Activated CD4-positive, alpha-beta T cell treated with anti-CD3 and anti-CD28 coated beads for 36 hours (primary cell): ENCODE measurements around the gene TEX55. TPM values are rescaled to one million over a fixed set of nuclear protein-coding genes. Genes with fewer than 3 reads are reported as not detected.
A peak's percentile ranks its signal among the peaks of the same experiment; 100 is the strongest.
"Not testable (repeated sequence)": the region's sequence is repeated elsewhere in the genome, so short reads cannot be mapped to it uniquely, and the experiment has no call there.

Source experiments
- ATAC-seq: fragments of 200-7000 bp; cut with Tn5 transposase; one replicate; pipeline ENCODE4 v1.10.0; 2021; ENCODE audit warnings: mild to moderate bottlenecking, moderate library complexity
- CTCF ChIA-PET: fragments of 350-600 bp; sonication (Branson Sonifier 250); formaldehyde crosslinking; loops from one replicate; lab custom pipeline; 2021; ENCODE audit warnings: antibody characterized with exemption; lab: Charles Lee
- POLR2A ChIA-PET: fragments of 350-600 bp; sonication (Branson Sonifier 250); formaldehyde crosslinking; loops from one replicate; lab custom pipeline; 2021; ENCODE audit warnings: antibody characterized with exemption, inconsistent platforms; lab: Charles Lee
- DNase-seq: peaks from one replicate; pipeline ENCODE4 v3.0.0-alpha.2; 2020
- H3K27ac Mint-ChIP-seq: one replicate; pipeline ENCODE4 v1.8.0; 2021; ENCODE audit warnings: mixed read lengths
- H3K27me3 Mint-ChIP-seq: one replicate; pipeline ENCODE4 v1.8.0; 2021; ENCODE audit warnings: mixed read lengths
- H3K36me3 Mint-ChIP-seq: one replicate; pipeline ENCODE4 v1.8.0; 2021; ENCODE audit warnings: low read depth, mixed read lengths
- H3K4me1 Mint-ChIP-seq: one replicate; pipeline ENCODE4 v1.8.0; 2021; ENCODE audit warnings: mixed read lengths
- H3K4me3 Mint-ChIP-seq: one replicate; pipeline ENCODE4 v1.8.0; 2021; ENCODE audit warnings: mild to moderate bottlenecking, moderate library complexity, mixed read lengths
- H3K9me3 Mint-ChIP-seq: one replicate; pipeline ENCODE4 v1.8.0; 2021; ENCODE audit warnings: low read depth, mixed read lengths
- intact Hi-C, 2 experiments: fragments of 100-400 bp; cut with DNase I in 1 of 2; cut with micrococcal nuclease in 1 of 2; formaldehyde crosslinking; loops; one replicate each; pipeline versions ENCODE4 v1.14.2 to v1.15.1; 2022 to 2024; cut with DNase I, micrococcal nuclease
- total RNA-seq, 2 experiments: library from RNA; stranded (reverse); gene quantifications; one replicate each; pipeline ENCODE4 v1.2.3, GENCODE V29; 2021

TEX55 gene
- not detected for total RNA-seq

DNA sequence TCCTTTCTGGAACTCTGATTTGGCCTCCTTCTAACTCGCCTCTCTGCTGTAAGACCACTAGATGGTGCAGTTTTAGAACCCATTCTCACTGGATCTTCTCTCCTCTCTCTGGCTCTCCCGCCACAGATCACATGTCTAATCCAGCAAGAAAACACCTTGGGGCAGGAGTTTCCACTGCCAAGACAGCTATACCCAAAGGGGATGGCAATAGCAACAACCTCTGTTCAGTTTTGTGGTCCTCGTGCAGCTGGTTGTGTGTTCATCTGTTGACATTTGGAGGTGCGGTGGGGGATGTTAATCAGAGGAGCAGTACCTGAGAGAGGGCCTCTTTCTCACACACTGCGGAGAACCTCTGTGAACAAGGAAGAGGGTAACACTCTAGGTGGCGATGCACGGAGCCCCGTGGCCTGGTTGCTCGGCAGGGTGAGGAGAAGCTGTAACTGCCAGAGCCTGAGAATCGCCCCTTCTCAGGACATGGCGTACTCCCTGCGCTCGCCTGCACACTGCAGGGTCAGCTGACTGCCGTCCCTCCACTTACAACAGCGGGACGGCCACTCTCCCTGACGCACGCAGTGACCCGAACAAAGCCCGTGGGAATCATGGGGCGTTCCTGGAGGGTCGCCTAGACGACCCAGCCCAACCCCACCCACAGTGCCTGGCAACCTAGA, at the start of gene TEX55:
TEX55 (plus strand) TSS at position 666 of the 668 bp plus-strand sequence. CDS start 25 bp downstream, outside the sequence.
- Mint-ChIP-seq H3K4me3 (no peak within 1 kb of the TSS), H3K27ac (peak within 1 kb of the TSS; percentile 23), H3K27me3 (no peaks in the 10 kb centered on the region), H3K4me1 (peaks cover 4% of the 10 kb centered on the region), H3K36me3 (no peaks in the 10 kb centered on the region), H3K9me3 (no peaks in the 10 kb centered on the region)
- peak; percentile 81 for ATAC-seq
- CTCF ChIA-PET = interaction anchor here (0.6 to 2.8 kb wide), 5 partner anchors 95 to 223 kb away, joined by 4 to 36 read pairs (median 5); partner anchors contain the start of gene B4GALT4
- POLR2A ChIA-PET = no interaction called here
- DNase-seq = peak; percentile 26
- intact Hi-C loops = loop anchor here (1.0 to 2.0 kb wide), 3 partner anchors 96 to 535 kb away; no protein-coding TSS in a partner anchor

DNA sequence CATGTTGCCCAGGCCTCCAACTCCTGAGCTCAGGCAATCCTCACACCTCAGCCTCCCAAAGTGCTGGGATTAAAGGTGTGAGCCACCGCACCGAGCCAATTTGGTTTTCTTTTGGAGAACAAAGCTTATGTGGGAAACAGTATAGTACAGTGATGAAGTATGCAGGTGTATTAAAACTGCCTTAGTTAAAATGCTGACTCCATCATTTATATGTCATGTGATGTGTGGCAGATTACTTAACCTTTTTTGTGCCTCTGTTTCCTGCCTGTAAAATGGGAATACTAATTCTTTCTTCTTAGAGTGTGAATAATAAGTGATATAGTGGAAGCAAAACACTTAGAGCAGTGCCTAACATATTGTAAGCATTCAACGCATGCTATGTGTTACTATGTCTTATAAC, 48.0 kb upstream of the TEX55 start:
- POLR2A ChIA-PET = no interaction called here

DNA sequence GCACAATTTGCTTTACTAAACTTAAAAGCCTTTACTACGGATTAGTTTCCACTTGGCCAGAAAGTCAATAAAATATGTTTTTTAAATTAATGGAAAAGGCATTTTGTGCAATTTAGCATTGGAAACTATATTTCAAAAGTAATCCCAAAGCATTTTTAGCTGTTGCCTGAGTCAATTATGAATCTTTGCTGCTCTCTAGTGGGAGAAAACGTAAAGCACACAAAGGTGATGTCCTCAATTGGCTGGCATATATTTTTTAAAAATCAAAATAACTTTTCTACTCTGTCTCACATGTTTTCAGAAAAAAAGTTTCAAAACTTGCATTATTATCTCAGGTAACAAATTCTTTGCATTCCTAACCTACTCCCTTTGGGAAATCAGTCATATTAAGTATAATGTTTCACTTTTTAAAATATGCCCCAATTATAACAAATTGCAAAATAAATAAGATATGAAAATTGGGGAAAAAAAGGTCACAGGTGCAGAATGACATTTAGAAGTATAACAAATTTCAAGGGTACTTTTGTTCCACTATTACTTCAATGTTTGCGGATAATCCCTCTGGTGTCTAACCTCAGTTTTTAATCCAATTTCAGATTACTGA, 47.2 kb upstream of the TEX55 start:
- ATAC-seq (peak; percentile 36), DNase-seq (no peak)
- no peak overlapping the region for H3K4me3 Mint-ChIP-seq
- intact Hi-C loops = loop anchor here (1.0 to 2.0 kb wide), 3 partner anchors 64 to 216 kb away; partner anchors contain the start of genes B4GALT4 (in 1 of the 2) and IGSF11 (in 1 of the 2)
- ChIA-PET POLR2A (no interaction called here), CTCF (interaction anchor here (0.6 to 11.1 kb wide), 5 partner anchors 62 to 583 kb away, joined by 3 to 331 read pairs (median 3); no protein-coding TSS in a partner anchor)
- no peaks in the 10 kb centered on the region for H3K36me3 Mint-ChIP-seq
- no peaks in the 10 kb centered on the region for H3K9me3 Mint-ChIP-seq
- H3K4me1 Mint-ChIP-seq = no peaks in the 10 kb centered on the region
- no peak overlapping the region for H3K27ac Mint-ChIP-seq
- H3K27me3 Mint-ChIP-seq = no peaks in the 10 kb centered on the region

More for the DNA sequence above, 48.0 kb upstream of the TEX55 start:
- Mint-ChIP-seq H3K27me3 (no peaks in the 10 kb centered on the region), H3K27ac (no peak overlapping the region), H3K4me1 (no peaks in the 10 kb centered on the region), H3K36me3 (no peaks in the 10 kb centered on the region), H3K9me3 (no peaks in the 10 kb centered on the region), H3K4me3 (no peak overlapping the region)
- intact Hi-C loops = loop anchor here (1.0 to 2.0 kb wide), 3 partner anchors 63 to 216 kb away; partner anchors contain the start of genes B4GALT4 (in 1 of the 2) and IGSF11 (in 1 of the 2)
- CTCF ChIA-PET = interaction anchor here (0.6 to 11.1 kb wide), 8 partner anchors 61 to 600 kb away, joined by 3 to 331 read pairs (median 3); no protein-coding TSS in a partner anchor
- ATAC-seq (no peak), DNase-seq (no peak)

DNA sequence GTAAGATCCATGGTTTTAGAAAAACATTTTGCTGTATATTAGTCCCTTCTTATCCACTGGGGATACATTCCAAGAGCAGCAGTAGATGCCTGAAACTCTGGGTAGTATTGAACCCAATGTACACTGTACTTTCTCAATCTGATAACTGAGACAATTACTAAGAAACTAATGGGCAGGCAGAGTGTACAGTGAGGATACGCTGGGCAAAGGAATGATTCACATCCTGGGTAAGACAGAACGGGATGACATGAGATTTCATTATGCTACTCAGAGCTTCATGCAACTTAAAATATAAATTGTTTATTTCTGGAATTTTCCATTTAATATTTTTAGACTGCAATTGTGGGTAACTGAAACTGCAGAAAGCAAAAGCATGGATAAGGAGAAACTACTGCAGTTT, 46.2 kb upstream of the TEX55 start:
- ATAC-seq (no peak), DNase-seq (no peak)
- H3K36me3 Mint-ChIP-seq = no peaks in the 10 kb centered on the region
- no peak overlapping the region for H3K4me3 Mint-ChIP-seq
- H3K27me3 Mint-ChIP-seq = no peaks in the 10 kb centered on the region
- intact Hi-C loops = loop anchor here in 1 of 2 experiments (2.0 kb wide), 2 partner anchors 65 to 141 kb away; partner anchors contain the start of genes B4GALT4 and IGSF11
- POLR2A ChIA-PET = no interaction called here
- CTCF ChIA-PET = interaction anchor here (0.7 to 11.1 kb wide), 3 partner anchors 63 to 582 kb away, joined by 3 to 331 read pairs (median 3); no protein-coding TSS in a partner anchor
- H3K9me3 Mint-ChIP-seq = no peaks in the 10 kb centered on the region
- H3K4me1 Mint-ChIP-seq = no peaks in the 10 kb centered on the region
- H3K27ac Mint-ChIP-seq = no peak overlapping the region

DNA sequence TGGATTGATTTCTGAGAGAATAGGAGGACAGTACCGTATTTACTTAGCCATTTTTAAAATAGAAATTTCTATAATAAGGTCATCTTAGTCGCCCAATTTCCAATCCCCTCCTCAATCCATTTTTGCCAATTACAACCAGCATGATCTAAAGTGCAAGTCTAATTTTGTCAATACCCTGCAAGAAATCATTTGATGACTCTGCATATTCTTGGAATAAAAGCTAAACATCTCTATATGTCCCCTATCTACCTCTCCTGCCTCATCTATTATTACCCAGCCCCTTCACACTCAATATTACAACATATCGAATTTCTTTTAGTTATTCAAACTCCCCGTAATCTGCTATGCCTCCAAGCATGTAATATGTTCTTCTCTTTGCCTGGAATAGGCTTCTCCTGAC, 41.9 kb upstream of the TEX55 start:
- H3K9me3 Mint-ChIP-seq = no peaks in the 10 kb centered on the region
- no peak for DNase-seq
- no peak overlapping the region for H3K27ac Mint-ChIP-seq
- ChIA-PET CTCF (interaction anchor here (1.9 to 2.3 kb wide), 2 partner anchors 219 to 222 kb away, joined by 9 to 11 read pairs; no protein-coding TSS in a partner anchor), POLR2A (no interaction called here)
- no peaks in the 10 kb centered on the region for H3K36me3 Mint-ChIP-seq
- no peak for ATAC-seq
- no peak overlapping the region for H3K4me3 Mint-ChIP-seq
- no peaks in the 10 kb centered on the region for H3K27me3 Mint-ChIP-seq
- intact Hi-C loops = no loop called here
- no peaks in the 10 kb centered on the region for H3K4me1 Mint-ChIP-seq

DNA sequence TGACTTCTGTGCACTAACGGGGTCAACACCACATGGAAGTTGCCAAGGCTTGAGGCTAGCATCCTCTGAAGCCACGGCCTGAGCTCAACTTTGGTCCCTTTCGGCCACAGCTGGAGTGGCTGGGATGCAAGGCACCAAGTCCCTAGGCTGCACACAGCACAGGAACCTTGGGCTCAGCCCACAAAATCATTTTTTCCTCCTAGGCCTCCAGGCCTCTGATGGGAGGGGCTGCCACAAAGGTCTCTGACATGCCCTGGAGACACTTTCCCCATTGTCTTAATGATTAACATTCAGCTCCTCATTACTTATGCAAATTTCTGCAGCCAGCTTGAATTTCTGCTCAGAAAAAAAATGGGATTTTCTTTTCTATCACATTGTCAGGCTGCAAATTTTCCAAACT, 27.6 kb upstream of the TEX55 start:
- H3K36me3 Mint-ChIP-seq, H3K9me3 Mint-ChIP-seq, intact Hi-C loops, CTCF ChIA-PET, H3K4me3 Mint-ChIP-seq, H3K27me3 Mint-ChIP-seq, POLR2A ChIA-PET, DNase-seq, H3K4me1 Mint-ChIP-seq, ATAC-seq, H3K27ac Mint-ChIP-seq: not testable (repeated sequence)

DNA sequence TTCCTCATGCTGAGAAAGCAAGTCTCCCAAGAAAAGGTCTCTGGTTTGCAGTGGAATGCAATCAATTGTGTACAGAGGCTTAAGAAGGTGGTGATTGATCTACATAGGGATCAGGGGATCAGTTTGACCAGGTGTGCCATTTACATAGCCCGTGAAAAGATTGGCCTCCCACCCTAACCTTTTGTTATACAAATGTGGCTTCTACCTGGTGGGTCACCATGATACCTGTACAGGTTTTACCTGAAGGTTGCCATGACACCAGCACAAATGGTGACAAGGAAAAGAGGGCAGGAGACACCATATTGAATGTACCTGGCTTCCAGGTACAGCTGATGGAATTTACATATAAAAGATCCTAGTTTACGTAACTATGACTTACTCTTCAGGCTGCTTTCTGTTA, 25.5 kb upstream of the TEX55 start:
- DNase-seq (no peak), ATAC-seq (no peak)
- no peak overlapping the region for H3K27ac Mint-ChIP-seq
- peaks cover 3% of the 10 kb centered on the region for H3K27me3 Mint-ChIP-seq
- no peaks in the 10 kb centered on the region for H3K4me1 Mint-ChIP-seq
- H3K9me3 Mint-ChIP-seq = peaks cover 6% of the 10 kb centered on the region
- H3K4me3 Mint-ChIP-seq = no peak overlapping the region
- ChIA-PET CTCF (interaction anchor here (1.4 kb wide), 1 partner anchor 236 kb away, joined by 3 read pairs; no protein-coding TSS in a partner anchor), POLR2A (no interaction called here)
- intact Hi-C loops = no loop called here
- no peaks in the 10 kb centered on the region for H3K36me3 Mint-ChIP-seq

DNA sequence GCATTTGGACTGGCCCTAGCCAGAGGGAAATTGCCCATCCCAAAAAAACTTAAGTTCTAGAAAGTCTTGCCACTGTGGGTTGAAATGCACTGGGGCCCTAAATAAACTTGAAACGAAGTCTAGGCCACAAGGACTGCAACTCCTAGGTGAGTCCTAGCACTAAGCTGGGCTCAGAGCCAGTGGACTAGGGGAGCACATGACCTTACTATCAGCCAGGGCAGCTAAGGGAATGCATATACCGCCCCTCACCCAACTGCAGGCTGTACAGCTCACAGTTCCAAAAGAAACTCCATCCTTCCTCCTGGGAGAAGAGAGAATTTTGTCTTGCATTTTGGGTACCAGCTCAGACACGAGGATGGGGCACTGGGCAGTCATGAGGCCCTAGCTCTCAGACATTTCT, 23.6 kb upstream of the TEX55 start:
- peaks cover 6% of the 10 kb centered on the region for H3K9me3 Mint-ChIP-seq
- H3K4me1 Mint-ChIP-seq = no peaks in the 10 kb centered on the region
- no peak overlapping the region for H3K27ac Mint-ChIP-seq
- no peak for DNase-seq
- no peaks in the 10 kb centered on the region for H3K36me3 Mint-ChIP-seq
- peaks cover 7% of the 10 kb centered on the region for H3K27me3 Mint-ChIP-seq
- no peak for ATAC-seq
- POLR2A ChIA-PET = no interaction called here
- no peak overlapping the region for H3K4me3 Mint-ChIP-seq
- intact Hi-C loops = no loop called here
- CTCF ChIA-PET = interaction anchor here (0.7 to 1.5 kb wide), 3 partner anchors 25 to 433 kb away, joined by 4 read pairs; partner anchors contain the start of gene B4GALT4

DNA sequence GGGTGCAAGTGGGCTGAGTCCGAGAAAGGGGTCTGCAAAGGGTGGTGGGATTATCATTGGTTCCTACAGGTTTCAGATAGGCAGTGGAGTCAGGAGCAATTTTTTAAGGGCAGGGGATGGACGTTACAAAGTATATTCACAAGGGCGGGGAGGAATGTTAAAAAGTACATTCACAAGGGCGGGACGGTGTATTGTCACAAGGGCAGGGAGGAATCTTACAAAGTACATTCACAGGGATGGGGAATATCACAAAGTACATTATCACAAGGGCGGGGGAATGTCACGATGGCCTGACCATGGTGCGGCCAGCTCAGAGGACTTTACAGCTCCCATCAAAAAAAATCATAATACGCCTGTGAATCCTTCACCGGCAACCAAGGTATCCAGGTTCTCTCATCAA, 20.6 kb upstream of the TEX55 start:
- Mint-ChIP-seq H3K4me1 (no peaks in the 10 kb centered on the region), H3K27me3 (peaks cover 5% of the 10 kb centered on the region), H3K36me3 (no peaks in the 10 kb centered on the region), H3K27ac (no peak overlapping the region), H3K9me3 (no peaks in the 10 kb centered on the region), H3K4me3 (no peak overlapping the region)
- POLR2A ChIA-PET = no interaction called here
- intact Hi-C loops = no loop called here
- ATAC-seq (no peak), DNase-seq (no peak)
- CTCF ChIA-PET = interaction anchor here (0.6 kb wide), 1 partner anchor 30 kb away, joined by 3 read pairs; no protein-coding TSS in a partner anchor

DNA sequence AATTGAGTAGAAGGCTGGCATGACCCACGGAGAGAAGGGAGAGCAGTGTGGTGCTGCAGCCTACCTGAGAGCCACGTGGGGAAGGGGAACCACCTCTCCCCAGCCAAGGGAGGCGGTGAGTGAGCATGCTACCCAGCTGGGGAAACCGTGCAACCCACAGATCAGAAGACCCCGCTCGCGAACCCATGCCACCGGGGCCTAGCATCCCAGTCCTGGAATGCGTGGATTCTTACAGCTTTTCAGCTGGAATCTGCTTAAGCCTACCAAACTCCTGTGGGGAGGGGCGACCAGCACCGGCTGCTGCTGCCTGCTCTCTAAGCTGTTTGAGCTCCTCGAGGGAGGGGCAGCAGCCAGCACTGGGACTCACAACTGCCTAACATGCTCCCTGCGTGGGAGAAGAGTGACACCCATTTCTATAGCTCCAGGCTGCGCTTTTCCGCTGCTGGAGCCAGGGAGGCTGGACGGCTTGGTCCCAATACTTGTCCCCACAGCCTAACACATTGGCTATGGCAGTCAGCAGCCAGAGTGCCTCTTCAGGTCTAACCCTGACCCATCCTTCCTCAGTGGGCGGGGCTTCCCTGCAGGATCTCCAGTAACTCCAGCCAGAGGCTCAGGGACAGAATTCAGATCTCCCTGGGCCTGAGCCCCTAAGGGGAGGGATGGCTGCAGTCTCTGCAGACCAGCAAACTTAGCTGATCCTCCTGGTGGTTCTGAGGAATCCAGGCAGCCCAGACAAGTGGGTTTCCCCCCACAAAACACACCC, 20.0 kb upstream of the TEX55 start:
- no peak for ATAC-seq
- peaks cover 3% of the 10 kb centered on the region for H3K4me1 Mint-ChIP-seq
- H3K36me3 Mint-ChIP-seq = no peaks in the 10 kb centered on the region
- no peak for DNase-seq
- CTCF ChIA-PET = interaction anchor here (0.6 kb wide), 1 partner anchor 31 kb away, joined by 3 read pairs; no protein-coding TSS in a partner anchor
- no peak overlapping the region for H3K4me3 Mint-ChIP-seq
- H3K9me3 Mint-ChIP-seq = no peaks in the 10 kb centered on the region
- POLR2A ChIA-PET = no interaction called here
- intact Hi-C loops = no loop called here
- peaks cover 7% of the 10 kb centered on the region for H3K27me3 Mint-ChIP-seq
- no peak overlapping the region for H3K27ac Mint-ChIP-seq

DNA sequence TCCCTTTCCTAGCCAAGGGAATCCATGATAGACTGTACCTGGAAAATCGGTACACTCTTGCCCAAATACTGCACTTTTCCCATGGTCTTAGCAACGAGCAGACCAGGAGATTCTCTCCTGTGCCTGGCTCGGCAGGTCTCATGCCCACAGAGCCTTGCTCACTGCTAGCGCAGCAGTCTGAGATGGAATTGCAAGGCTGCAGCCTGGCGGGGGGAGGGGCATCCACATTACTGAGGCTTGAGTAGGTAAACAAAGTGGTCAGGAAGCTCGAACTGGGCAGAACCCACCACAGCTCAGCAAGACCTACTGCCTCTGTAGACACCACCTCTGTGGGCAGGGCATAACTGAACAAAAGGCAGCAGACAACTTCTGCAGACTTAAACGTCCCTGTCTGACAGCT, 15.7 kb upstream of the TEX55 start:
- H3K36me3 Mint-ChIP-seq, POLR2A ChIA-PET, H3K27ac Mint-ChIP-seq, H3K4me3 Mint-ChIP-seq, H3K9me3 Mint-ChIP-seq, intact Hi-C loops, H3K4me1 Mint-ChIP-seq, DNase-seq, H3K27me3 Mint-ChIP-seq, ATAC-seq: not testable (repeated sequence)
- CTCF ChIA-PET = interaction anchor here (0.7 to 1.1 kb wide), 2 partner anchors 44 to 96 kb away, joined by 3 to 4 read pairs; partner anchors contain the start of genes IGSF11 and UPK1B
